ENCODE measurements around the gene FBXO45.
"Not testable (repeated sequence)": the region's sequence is repeated elsewhere in the genome, so short reads cannot be mapped to it uniquely, and the experiment has no call there.

The FBXO45 gene

GRCh38 chr3:196557236-196557635 lies 11.2 kb upstream of the FBXO45 start:
- no peak for DNase-seq

- no peak for DNase-seq
Observed at GRCh38 chr3:196558476-196558875, 10.0 kb upstream of the FBXO45 start.

- DNase-seq = no peak
Observed at GRCh38 chr3:196559826-196560225, 8.6 kb upstream of the FBXO45 start.

- DNase-seq = peak in 1 of 2 experiments; percentile 14
Observed at GRCh38 chr3:196563721-196564225, 4.7 kb upstream of the FBXO45 start.

GRCh38 chr3:196569003-196569516 lies 600 bp downstream of the FBXO45 start:
- DNase-seq = peak in 1 of 2 experiments; percentile 14

- DNase-seq = not testable (repeated sequence)
Observed at GRCh38 chr3:196570332-196570731, 1.9 kb downstream of the FBXO45 start.

GRCh38 chr3:196572389-196572788 lies 3.9 kb downstream of the FBXO45 start:
- no peak for DNase-seq

GRCh38 chr3:196585044-196585757 lies 16.7 kb downstream of the FBXO45 start:
- DNase-seq = no peak

GRCh38 chr3:196590279-196590678 lies 21.8 kb downstream of the FBXO45 start:
- DNase-seq = no peak

- no peak for DNase-seq
Observed at GRCh38 chr3:196596355-196596754, 27.9 kb downstream of the FBXO45 start.

- not testable (repeated sequence) for DNase-seq
Observed at GRCh38 chr3:196597971-196598733, 29.7 kb downstream of the FBXO45 start.

- no peak for DNase-seq
Observed at GRCh38 chr3:196599734-196600128, 31.3 kb downstream of the FBXO45 start.

GRCh38 chr3:196600359-196600758 lies 31.9 kb downstream of the FBXO45 start:
- DNase-seq = no peak

- no peak for DNase-seq
Observed at GRCh38 chr3:196602673-196603072, 34.2 kb downstream of the FBXO45 start.

- no peak for DNase-seq
Observed at GRCh38 chr3:196603683-196604082, 35.2 kb downstream of the FBXO45 start.

- DNase-seq = no peak
Observed at GRCh38 chr3:196604548-196604947, 36.1 kb downstream of the FBXO45 start.

- no peak for DNase-seq
Observed at GRCh38 chr3:196608693-196609092, 40.2 kb downstream of the FBXO45 start.

GRCh38 chr3:196609343-196609775 lies 40.9 kb downstream of the FBXO45 start:
- DNase-seq = peak; percentile 90 to 94

GRCh38 chr3:196609805-196610515 lies 41.5 kb downstream of the FBXO45 start:
- DNase-seq = peak in 1 of 2 experiments; percentile 36

GRCh38 chr3:196611761-196612483 lies 43.5 kb downstream of the FBXO45 start:
- DNase-seq = peak; percentile 62 to 70

- not testable (repeated sequence) for DNase-seq
Observed at GRCh38 chr3:196615234-196615633, 46.8 kb downstream of the FBXO45 start.

GRCh38 chr3:196617256-196617655 lies 48.8 kb downstream of the FBXO45 start:
- peak; percentile 70 to 75 for DNase-seq

Data from Kasumi-1 (cell line).